ENCODE measurements around the gene DCANP1. TPM values are rescaled to one million over a fixed set of nuclear protein-coding genes. Genes with fewer than 3 reads are reported as not detected.
"Not testable (repeated sequence)": the region's sequence is repeated elsewhere in the genome, so short reads cannot be mapped to it uniquely, and the experiment has no call there.

The DCANP1 gene
- not detected in 2 replicates for total RNA-seq (2014; rRNA removed; shearing (Covaris generic))

GRCh38 chr5:135447298-135447929 lies at the start of gene DCANP1:
DCANP1 (minus strand) TSS chr5:135447348; CDS start chr5:135447108, 240 bp downstream.
- DNase-seq (ENCODE audit: low spot score): no peak

GRCh38 chr5:135495531-135495930 lies 48.4 kb upstream of the DCANP1 start:
- not testable (repeated sequence) for DNase-seq (ENCODE audit: low spot score)

GRCh38 chr5:135494196-135494595 lies 47.0 kb upstream of the DCANP1 start:
- no peak for DNase-seq (ENCODE audit: low spot score)

- DNase-seq (ENCODE audit: low spot score): no peak
Observed at GRCh38 chr5:135493406-135494180, 46.4 kb upstream of the DCANP1 start.

GRCh38 chr5:135492319-135492626 lies 45.1 kb upstream of the DCANP1 start:
- DNase-seq (ENCODE audit: low spot score): no peak

- peak; percentile 43 for DNase-seq (ENCODE audit: low spot score)
Observed at GRCh38 chr5:135491552-135492318, 44.6 kb upstream of the DCANP1 start.

- DNase-seq (ENCODE audit: low spot score): no peak
Observed at GRCh38 chr5:135491038-135491551, 43.9 kb upstream of the DCANP1 start.

- DNase-seq (ENCODE audit: low spot score): no peak
Observed at GRCh38 chr5:135490245-135491037, 43.3 kb upstream of the DCANP1 start.

GRCh38 chr5:135489466-135490244 lies 42.5 kb upstream of the DCANP1 start:
- no peak for DNase-seq (ENCODE audit: low spot score)

- peak; percentile 41 for DNase-seq (ENCODE audit: low spot score)
Observed at GRCh38 chr5:135488727-135489465, 41.7 kb upstream of the DCANP1 start.

- no peak for DNase-seq (ENCODE audit: low spot score)
Observed at GRCh38 chr5:135487839-135488514, 40.8 kb upstream of the DCANP1 start.

GRCh38 chr5:135487037-135487395 lies 39.9 kb upstream of the DCANP1 start:
- DNase-seq (ENCODE audit: low spot score): no peak

GRCh38 chr5:135486131-135487036 lies 39.2 kb upstream of the DCANP1 start:
- DNase-seq (ENCODE audit: low spot score): no peak

- DNase-seq (ENCODE audit: low spot score): no peak
Observed at GRCh38 chr5:135484674-135485086, 37.5 kb upstream of the DCANP1 start.

GRCh38 chr5:135483254-135483653 lies 36.1 kb upstream of the DCANP1 start:
- DNase-seq (ENCODE audit: low spot score): no peak

GRCh38 chr5:135482381-135482933 lies 35.3 kb upstream of the DCANP1 start:
- no peak for DNase-seq (ENCODE audit: low spot score)

- DNase-seq (ENCODE audit: low spot score): no peak
Observed at GRCh38 chr5:135481909-135482311, 34.8 kb upstream of the DCANP1 start.

GRCh38 chr5:135481387-135481786 lies 34.2 kb upstream of the DCANP1 start:
- no peak for DNase-seq (ENCODE audit: low spot score)
